GM18909 (cell line): ENCODE results near the gene ASB10.

ENCODE experiments used
- ATAC-seq: cut with Tn5 transposase; IDR thresholded peaks from one replicate; pipeline ENCODE4 v1.9.1; 2021; ENCODE audit warnings: mild to moderate bottlenecking; ENCODE audit not compliant: unreplicated experiment, poor library complexity

The ASB10 gene

DNA sequence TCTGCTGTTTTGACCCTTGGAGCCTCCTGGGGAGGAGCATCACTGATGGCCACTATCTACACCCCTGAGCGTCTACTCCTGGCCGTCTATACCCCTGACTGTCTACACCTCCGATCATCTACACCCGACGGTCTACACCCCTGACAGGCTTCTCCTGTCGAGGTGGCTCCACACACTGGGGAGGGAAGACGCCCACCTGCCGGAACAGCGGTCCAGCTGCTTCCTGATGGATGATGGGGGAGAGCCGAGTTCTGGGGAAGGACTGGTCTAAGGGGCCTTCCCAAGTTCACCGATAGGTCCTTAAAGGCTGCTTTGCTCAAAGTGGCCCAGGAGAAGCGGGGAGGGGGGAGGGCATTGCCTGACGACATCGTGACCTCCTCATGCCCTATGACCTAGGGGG is 58.9 kb downstream of the ASB10 start:
- no peak for ATAC-seq

DNA sequence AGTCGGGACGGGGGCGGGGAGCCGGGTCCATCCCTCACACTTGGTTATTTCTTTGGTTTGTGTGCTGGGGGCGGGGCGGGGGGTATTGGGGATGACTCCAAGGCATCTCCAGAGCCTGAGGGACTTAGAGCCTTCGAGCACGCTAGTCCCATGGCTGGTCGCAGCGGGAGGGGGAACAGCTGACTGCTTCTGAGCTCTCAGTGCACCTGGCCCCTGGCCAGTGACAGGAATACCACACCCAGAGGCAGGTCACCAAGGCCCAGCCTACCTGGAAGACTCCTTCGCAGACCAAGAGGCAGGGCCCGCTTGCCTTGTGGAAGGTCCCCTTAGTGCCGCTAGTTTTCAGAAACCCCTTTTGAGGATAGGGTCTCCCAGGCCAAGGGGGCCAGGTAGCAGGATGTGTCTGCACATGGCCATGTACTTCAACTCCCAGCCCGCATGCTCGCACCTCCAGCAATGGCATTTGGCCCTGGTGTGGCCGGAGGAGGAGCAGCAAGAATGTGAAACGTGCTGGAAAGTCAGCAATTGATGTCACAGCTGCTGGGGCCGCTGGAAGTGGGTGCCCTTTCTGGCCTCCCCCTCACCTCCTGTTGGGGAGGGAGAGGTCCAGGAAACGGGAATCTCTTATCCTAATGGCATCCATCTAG is 60.4 kb downstream of the ASB10 start:
- ATAC-seq = no peak

DNA sequence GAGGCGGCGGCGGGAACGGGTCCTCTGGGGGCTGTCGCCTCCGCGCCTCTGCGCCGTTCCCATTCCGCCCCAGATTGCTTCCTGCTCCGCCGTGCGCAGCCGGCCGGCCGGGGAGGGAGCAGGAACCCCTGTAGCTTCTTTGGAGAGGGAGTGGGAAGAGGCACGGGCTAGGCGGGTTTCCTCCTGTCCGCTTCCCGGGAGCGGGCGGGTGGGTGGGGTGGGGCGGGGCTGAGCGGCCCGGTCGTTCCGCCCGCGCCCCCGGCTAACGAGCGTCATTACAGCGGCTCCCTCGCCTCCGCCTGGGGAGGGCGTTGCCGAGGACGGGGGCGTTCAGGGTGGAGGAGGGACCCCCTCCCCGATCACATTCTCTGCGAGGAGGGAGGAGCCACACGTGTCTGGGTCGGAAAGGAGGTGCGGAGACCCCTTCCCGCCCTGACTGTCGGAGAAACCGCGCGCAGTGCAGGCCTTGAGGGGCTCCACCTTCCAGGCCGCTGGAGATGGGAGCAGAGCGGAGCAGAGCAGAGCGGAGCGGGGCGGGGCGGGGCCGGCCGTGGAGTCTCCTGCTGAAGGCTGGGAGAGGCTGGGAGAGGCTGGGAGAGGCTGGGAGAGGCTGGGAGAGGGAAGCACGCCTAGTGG is 61.1 kb downstream of the ASB10 start:
- ATAC-seq = no peak
